Right cardiac atrium (tissue), 5 donors: ENCODE data around the gene VPS4A. TPM values are rescaled to one million over a fixed set of nuclear protein-coding genes. Genes with fewer than 3 reads are reported as not detected.

ENCODE experiments used
- ATAC-seq, 2 donors: fragments of 200-7000 bp; cut with Tn5 transposase; one replicate each; pipeline versions ENCODE4 v1.8.0 to v1.9.1; 2020; ENCODE audit warnings: moderate library complexity in 2 of 2, mild to moderate bottlenecking in 1 of 2
- DNase-seq, 3 donors: peaks; one replicate each; pipeline ENCODE4 v3.0.0-alpha.2; 2020
- H3K27ac ChIP-seq: one replicate; pipeline ENCODE4 v1.5.1; 2013; ENCODE audit warnings: mild to moderate bottlenecking, low read length, control low read depth, moderate library complexity
- H3K27me3 ChIP-seq: one replicate; pipeline ENCODE4 v1.6.1; 2013; ENCODE audit not compliant: control insufficient read depth, insufficient read depth
- H3K4me1 ChIP-seq: one replicate; pipeline ENCODE4 v1.6.1; 2013; ENCODE audit warnings: low read length; ENCODE audit not compliant: control insufficient read depth, insufficient read depth
- H3K4me3 ChIP-seq: one replicate; pipeline ENCODE4 v1.5.1; 2013; ENCODE audit warnings: low read length, control low read depth
- H3K9me3 ChIP-seq: one replicate; pipeline ENCODE4 v1.6.1; 2013; ENCODE audit warnings: low read length; ENCODE audit not compliant: control insufficient read depth
- WGBS: extraction: QIAGEN DNeasy Blood & Tissue Kit; methylation state at CpG from one replicate; pipeline ENCODE4 v1.1.7; 2013; 5-methylcytosine and 5-hydroxymethylcytosine counted together
- intact Hi-C, 4 donors: fragments of 100-400 bp; cut with DNase I; formaldehyde crosslinking; loops; one replicate each; pipeline versions ENCODE4 v1.11.0 to v1.14.0; 2022 to 2023
- polyA plus RNA-seq: library from polyadenylated mRNA; stranded (reverse); fragments of 200-250 nt; gene quantifications from one replicate; pipeline ENCODE4 v1.2.3, GENCODE V29; 2013
- total RNA-seq, 4 donors: library from RNA; stranded (reverse); fragmentation: NEBNext Ultra II Directional; extraction: Animal tissue kit (Norgen Biotek cat#: 25700); gene quantifications; one replicate each; pipeline ENCODE4 v1.2.1, GENCODE V29; 2021
- donor health status: healthy with polysubstance abuse.
- donor health status: DM: no; HTN: yes; CAD: no.
- donor health status: DM: no; HTN: no; CAD: no.
- donor health status: DM: no; HTN: yes; CAD: no; lungs with severe emphysema.
- donor health status: DM: yes; HTN: yes; CAD: no.

The VPS4A gene
- total and polyA plus RNA-seq, 5 donors = 25.7 to 30.4 (median 29.8) TPM

GRCh38 chr16:69306031-69306430 lies 5.1 kb upstream of the VPS4A start:
- 72% methylated on average over 1 of the region's 1 CpG for WGBS
- Histone ChIP-seq H3K27me3 (no peaks in the 10 kb centered on the region), H3K27ac (no peak overlapping the region), H3K4me1 (no peaks in the 10 kb centered on the region), H3K9me3 (no peaks in the 10 kb centered on the region), H3K4me3 (no peak overlapping the region)
- ATAC-seq = no peak
- intact Hi-C loops = no loop called here
- no peak for DNase-seq

DNA sequence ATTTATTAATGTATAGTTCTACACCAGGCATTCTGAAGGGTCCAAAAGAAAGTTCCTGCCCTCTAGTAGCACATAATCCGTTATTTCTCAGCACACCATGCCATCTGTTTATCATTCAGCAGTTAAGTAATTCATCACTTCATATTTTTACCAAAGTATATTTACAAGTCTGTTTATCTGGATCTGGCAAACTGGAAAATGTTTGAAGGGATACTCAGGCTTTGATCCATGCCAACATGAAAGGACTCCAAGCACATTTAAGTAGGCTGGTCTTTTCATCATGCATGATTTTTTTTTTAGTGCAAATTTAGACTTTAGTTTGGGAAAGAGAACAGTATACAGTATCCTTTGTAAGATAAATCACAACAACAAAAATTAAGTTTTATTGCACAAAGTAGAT lies 4.1 kb upstream of the VPS4A start:
- H3K27ac ChIP-seq = no peak overlapping the region
- no peak overlapping the region for H3K4me3 ChIP-seq
- H3K9me3 ChIP-seq = no peaks in the 10 kb centered on the region
- H3K27me3 ChIP-seq = no peaks in the 10 kb centered on the region
- DNase-seq = no peak
- no peaks in the 10 kb centered on the region for H3K4me1 ChIP-seq
- 86% methylated on average over 1 of the region's 1 CpG for WGBS
- intact Hi-C loops = no loop called here
- ATAC-seq = no peak

- ATAC-seq (no peak), DNase-seq (no peak)
- Histone ChIP-seq H3K4me3 (no peak overlapping the region), H3K9me3 (no peaks in the 10 kb centered on the region), H3K4me1 (no peaks in the 10 kb centered on the region), H3K27me3 (no peaks in the 10 kb centered on the region), H3K27ac (no peak overlapping the region)
- intact Hi-C loops = no loop called here
- WGBS = 89% methylated on average over 2 of the region's 2 CpGs
These were observed 3.3 kb upstream of the VPS4A start for GRCh38 chr16:69307856-69308255.

GRCh38 chr16:69309316-69309715 lies 1.8 kb upstream of the VPS4A start:
- intact Hi-C loops = no loop called here
- Histone ChIP-seq H3K27ac (no peak overlapping the region), H3K9me3 (no peaks in the 10 kb centered on the region), H3K4me1 (no peaks in the 10 kb centered on the region), H3K27me3 (no peaks in the 10 kb centered on the region), H3K4me3 (no peak overlapping the region)
- WGBS = 84% methylated on average over 12 of the region's 12 CpGs
- ATAC-seq = no peak
- no peak for DNase-seq

DNA sequence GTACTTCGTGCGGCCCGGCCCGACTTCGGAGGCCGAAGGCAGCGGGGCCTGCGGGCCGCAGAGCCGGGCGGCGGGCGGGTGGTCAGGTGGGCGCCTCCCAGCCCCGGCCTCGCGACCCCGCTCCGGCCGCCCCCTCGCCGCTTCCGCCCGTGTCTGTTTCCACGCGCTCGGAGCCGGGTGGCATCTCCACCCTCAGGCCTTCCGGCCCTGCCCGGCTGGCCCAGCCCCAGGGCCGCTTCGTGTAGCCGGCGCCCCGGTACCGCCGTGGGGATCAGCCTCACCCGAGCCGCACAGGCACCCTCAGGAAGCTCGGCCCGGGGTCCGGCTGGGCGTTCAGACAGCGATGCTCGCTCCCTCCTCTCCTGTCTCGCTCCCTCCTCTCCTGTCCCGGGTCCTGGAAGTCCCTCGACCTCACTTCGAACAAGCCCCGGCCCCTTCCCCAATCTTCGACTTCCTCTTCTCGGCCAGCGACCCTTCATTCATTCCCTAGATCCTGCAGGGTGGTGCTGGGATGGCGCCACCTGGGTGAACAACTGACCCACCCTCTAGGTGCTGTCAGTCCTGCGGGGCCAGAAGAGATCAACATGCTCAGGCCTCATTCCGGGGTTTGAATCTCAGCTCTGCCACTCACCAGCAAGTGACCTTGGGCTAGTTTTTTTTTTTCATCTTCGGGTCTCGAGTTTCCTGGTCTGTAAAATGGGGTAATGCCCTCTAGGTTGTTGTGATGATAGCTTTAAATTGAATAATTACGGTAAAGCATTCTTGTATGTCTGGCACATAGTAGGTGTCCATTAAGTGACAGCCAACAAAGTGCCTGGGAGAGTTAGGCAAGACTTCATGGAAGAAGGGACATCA lies 610 bp downstream of the VPS4A start:
- H3K4me1 ChIP-seq = no peaks in the 10 kb centered on the region
- H3K27me3 ChIP-seq = no peaks in the 10 kb centered on the region
- peak in 1 of 3 donors; percentile 46 for DNase-seq
- H3K4me3 ChIP-seq = peak overlapping the region; percentile 70
- WGBS = 2% methylated on average over 59 of the region's 59 CpGs
- intact Hi-C loops = no loop called here
- peak; percentile 49 to 52 for ATAC-seq
- H3K27ac ChIP-seq = peak overlapping the region; percentile 80
- H3K9me3 ChIP-seq = no peaks in the 10 kb centered on the region

GRCh38 chr16:69313469-69313868 lies 2.3 kb downstream of the VPS4A start:
- intact Hi-C loops = no loop called here
- no peaks in the 10 kb centered on the region for H3K27me3 ChIP-seq
- ATAC-seq (no peak), DNase-seq (no peak)
- 94% methylated on average over 5 of the region's 5 CpGs for WGBS
- no peaks in the 10 kb centered on the region for H3K9me3 ChIP-seq
- no peak overlapping the region for H3K27ac ChIP-seq
- H3K4me1 ChIP-seq = no peaks in the 10 kb centered on the region
- no peak overlapping the region for H3K4me3 ChIP-seq

GRCh38 chr16:69314534-69314933 lies 3.4 kb downstream of the VPS4A start:
- no peak for ATAC-seq
- 68% methylated on average over 11 of the region's 11 CpGs for WGBS
- H3K4me1 ChIP-seq = no peaks in the 10 kb centered on the region
- H3K27me3 ChIP-seq = no peaks in the 10 kb centered on the region
- H3K27ac ChIP-seq = no peak overlapping the region
- peak in 2 of 3 donors; percentile 43 to 73 for DNase-seq
- H3K4me3 ChIP-seq = no peak overlapping the region
- no peaks in the 10 kb centered on the region for H3K9me3 ChIP-seq
- intact Hi-C loops = no loop called here

- DNase-seq = peak in 1 of 3 donors; percentile 37
- H3K4me1 ChIP-seq = no peaks in the 10 kb centered on the region
- WGBS = 84% methylated on average over 30 of the region's 30 CpGs
- H3K27me3 ChIP-seq = no peaks in the 10 kb centered on the region
- no peak overlapping the region for H3K4me3 ChIP-seq
- intact Hi-C loops = no loop called here
- H3K27ac ChIP-seq = no peak overlapping the region
- H3K9me3 ChIP-seq = no peaks in the 10 kb centered on the region
- no peak for ATAC-seq
These were observed 4.5 kb downstream of the VPS4A start for GRCh38 chr16:69315486-69316311.

DNA sequence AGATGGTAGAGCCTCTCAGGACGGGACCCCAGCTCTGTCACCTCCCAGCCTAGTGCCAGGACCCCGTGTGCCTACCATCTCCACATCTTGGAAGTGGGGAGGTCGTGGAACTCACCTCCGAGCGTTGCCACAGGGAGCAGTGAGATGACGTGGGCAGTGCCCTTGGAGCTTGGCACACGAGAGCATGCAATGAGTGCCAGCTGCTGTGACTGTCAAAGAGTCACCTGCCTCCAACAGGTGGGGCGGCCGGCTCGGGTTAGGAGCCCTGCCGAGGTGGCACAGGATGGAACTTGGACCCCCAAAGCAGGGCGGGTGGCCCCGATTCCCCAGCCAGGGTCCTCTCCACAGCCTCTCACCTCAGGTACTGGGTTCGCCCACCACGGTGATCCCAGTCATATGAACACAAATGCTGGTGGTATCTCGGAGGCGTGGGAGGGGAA lies 5.5 kb downstream of the VPS4A start:
- ATAC-seq = no peak
- intact Hi-C loops = no loop called here

DNA sequence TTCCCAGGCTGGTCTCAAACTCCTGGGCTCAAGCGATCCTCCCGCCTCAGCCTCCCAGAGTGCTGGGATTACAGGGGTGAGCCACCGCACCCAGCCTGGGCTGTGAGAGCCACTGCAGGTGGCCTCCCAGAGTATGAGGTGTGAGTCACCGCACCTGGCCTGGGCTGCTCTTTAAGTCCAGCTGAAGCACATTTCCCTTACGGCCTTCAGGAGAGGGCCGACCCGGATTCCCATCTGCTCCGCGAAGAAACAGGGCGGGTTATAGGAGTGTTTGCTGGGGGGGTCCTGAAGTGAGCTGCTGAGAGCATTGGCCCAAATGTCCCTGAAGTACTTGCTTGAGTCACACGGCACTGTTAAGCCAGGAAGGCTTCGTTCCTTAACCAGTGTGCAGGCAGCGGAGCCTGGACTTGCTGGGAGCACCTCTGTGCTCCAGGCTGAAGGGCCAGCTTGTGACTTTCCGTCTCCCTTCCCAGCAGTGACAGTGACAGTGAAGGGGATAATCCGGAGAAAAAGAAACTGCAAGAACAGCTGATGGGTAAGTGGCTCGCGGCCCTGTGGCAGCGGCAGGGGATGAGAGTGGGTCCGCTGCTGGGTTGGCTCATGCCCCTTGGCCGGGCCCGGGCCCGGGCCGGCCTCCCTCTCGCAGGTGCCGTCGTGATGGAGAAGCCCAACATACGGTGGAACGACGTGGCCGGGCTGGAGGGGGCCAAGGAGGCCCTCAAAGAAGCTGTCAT lies 7.2 kb downstream of the VPS4A start:
- Histone ChIP-seq H3K27ac (no peak overlapping the region), H3K4me1 (no peaks in the 10 kb centered on the region), H3K4me3 (no peak overlapping the region), H3K9me3 (no peaks in the 10 kb centered on the region), H3K27me3 (no peaks in the 10 kb centered on the region)
- DNase-seq (peak in 1 of 3 donors; percentile 47), ATAC-seq (no peak)
- WGBS = 95% methylated on average over 30 of the region's 30 CpGs
- intact Hi-C loops = no loop called here

More for the DNA sequence above, 5.5 kb downstream of the VPS4A start:
- peak in 1 of 3 donors; percentile 39 for DNase-seq
- H3K27ac ChIP-seq = no peak overlapping the region
- H3K9me3 ChIP-seq = no peaks in the 10 kb centered on the region
- H3K4me3 ChIP-seq = no peak overlapping the region
- 92% methylated on average over 17 of the region's 17 CpGs for WGBS
- no peaks in the 10 kb centered on the region for H3K4me1 ChIP-seq
- H3K27me3 ChIP-seq = no peaks in the 10 kb centered on the region
